Measurements from ENCODE around the gene IRF2BP2.

IRF2BP2 gene

DNA sequence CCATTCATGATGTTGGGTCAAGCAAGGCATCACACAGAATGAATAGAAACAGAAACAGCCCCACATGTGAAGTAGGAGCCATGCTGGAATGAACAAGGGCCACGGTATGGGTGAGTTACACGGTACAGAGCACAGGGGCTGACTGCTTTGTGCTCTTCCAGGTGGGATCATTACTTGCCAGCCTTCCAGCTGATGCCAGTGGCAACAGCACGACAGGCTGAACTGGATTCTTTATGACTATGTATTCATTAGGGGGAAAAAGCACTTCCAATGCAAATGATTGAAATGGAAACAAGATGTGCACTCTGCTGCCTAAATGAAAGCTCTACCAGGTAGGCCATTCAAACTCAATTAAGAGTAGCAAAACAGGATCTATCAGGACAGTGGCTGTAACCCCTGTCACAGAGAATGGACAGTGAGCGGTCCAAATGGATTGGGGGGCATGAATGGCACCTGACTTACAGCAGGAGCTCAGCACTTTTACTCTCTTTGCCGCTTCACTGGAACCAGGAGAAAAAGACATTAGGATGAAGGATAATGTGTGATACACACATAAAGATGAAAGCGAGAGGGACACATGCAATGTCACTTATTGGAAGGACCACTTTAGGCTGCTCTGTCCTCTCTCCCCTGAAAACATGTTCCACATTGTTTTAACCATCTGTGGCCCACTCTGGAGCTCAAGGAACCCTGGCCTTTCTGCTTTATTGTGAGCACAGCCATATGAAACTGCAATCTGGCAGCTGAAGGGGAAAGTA, 23.4 kb upstream of the IRF2BP2 start:
- DNase-seq, result no peak

DNA sequence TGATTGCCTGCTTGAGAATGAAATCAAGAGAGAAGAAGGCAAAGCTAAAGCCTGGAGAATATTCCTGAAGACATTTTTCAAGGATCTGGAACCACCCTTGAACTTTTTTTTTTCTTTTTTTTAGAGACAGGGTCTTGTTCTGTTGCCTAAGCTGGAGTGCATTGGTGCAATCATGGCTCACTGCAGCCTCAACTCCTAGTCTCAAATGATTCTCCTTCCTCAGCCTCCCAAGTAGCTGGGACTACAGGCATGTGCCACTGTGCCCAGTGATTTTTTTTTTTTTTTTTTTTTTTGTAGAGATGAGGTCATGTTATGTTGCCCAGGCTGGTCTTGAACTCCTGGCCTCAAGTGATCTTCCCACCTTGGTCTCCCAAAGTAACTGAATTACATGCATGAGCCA, 22.2 kb upstream of the IRF2BP2 start:
- DNase-seq, result no peak

DNA sequence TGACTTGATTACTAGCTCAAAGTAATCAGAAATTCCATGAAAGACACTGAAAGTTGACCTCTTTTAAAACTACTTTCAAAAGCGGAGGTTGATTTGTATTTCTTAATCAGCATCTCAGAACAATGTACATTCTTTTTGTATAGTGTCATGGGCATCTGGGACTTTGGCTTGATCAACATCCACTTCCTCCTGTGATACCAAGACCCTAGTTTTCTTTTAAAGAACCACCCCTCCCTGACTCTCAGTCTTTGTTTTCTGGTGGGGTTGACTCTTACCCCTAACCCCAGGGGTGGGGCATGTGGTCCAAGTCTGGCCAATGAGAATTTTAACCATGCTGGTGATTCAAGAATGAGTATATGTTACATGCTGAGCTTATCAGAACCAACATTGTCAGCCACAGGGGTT, 21.7 kb upstream of the IRF2BP2 start:
- DNase-seq, result no peak

DNA sequence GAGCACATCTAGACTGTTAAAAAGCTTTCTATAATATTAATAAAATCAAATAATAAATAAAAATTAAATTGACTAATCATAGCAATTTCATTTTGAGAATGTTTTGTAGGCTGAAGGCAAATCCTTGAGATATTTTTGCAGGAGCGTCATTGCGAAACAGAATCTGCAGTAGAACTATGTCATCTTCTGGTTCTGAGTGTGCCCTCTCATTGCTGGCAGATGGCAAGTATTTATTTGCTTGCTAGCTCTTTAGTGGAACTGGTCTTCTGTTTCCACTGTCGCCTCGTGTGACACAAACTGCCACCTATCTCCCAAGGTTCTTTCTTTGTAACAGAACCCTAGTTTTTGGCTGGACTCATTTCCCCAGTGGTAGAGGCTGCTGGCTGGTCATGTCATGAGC, 19.0 kb upstream of the IRF2BP2 start:
- DNase-seq, result no peak

DNA sequence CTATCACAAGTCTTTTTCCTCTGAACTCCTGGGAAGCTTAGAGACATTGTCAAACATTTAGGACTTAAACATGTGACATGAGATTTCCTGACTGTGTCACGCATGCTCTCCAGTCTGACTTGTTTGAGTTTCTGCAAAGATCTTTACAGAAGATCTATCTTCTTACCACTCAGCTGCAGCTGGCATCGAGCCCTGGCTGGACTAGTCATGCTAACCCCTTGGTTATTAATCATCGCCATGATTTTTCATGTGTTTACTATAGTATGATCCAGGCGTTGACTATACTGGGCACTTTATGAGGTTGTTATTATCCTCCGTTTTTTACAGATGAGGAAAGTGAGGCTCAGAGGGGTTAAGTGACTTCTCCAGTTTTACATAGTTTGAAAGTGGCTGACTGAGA, 18.1 kb upstream of the IRF2BP2 start:
- DNase-seq, result no peak

DNA sequence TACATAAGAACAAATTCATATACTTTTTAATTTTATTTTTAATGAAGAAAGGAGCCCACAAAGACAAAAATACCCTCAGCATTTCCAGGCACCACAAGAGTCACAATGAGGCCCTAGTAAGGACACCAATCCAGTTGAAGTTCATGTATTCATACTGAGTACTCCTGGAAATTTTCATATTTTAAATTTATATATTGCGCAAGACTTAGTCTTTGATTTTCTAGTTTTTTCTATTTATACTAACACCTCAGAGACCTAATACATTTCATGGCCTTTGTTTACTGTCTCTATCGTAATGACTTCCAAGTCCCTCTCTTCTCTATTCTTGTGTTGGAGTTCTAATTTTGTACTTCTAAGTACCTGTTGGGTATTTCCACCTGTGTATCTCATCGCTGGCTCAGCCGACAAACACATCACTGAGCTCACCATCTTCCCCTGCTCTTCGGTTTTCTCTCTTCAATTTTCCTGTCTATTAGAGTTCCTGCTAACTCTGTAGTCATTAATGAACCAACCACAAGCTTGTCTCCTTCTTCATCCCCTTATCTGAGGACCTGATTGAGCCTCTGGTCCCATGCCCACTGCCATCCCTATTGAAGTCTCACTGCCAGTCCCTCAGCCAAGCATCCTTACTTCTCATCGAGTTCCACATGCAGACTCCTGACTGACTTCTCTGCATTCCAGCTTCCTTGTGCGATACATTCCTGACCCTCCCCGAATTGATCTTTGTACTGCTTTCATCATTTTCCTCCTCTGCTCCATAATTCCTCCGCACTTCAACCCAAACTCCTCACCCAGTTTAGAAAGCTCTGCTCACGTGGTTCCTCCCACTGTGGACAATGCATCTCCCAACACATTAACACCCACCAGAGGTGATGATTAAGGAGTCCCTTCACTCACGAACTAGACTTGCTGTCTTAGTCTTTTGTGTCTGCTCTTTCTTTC, 17.3 kb upstream of the IRF2BP2 start:
- no peak for DNase-seq

DNA sequence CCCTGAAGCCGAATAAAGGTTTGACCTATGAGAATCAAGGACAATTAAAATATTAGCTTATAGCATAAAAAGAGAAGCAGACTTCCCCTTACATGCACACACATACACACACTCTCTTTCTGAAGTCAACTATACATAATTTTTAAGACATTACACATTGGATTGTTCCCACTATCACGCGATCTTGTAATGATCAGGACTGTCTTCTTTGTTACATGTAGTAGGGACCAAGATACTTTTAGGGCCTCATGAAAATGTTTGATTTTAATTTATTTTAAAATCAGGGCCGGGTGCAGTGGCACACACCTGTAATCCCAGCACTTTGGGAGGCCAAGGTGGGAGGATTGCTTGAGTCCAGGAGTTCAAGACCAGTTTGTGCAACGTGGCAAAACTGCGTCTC, 16.4 kb upstream of the IRF2BP2 start:
- DNase-seq, result no peak

DNA sequence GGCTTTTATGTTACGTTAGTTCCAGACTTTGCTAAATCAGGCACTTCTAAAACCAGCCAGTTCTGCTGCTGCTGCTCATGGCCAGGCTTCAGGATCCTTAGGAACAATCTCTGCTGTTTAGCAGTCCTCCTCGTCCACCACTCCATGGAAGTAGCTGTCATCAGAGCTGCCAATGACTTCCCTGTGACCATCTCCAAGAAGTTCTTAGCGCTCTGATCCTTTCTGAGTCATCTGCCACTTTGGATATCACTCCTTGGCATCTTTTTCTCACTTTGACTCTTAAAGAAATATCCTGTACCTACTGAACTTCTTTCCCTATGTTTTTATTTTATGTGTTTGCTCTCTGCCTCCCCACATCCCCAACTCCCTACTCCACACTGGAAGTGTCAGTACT, 14.7 kb upstream of the IRF2BP2 start:
- no peak for DNase-seq

DNA sequence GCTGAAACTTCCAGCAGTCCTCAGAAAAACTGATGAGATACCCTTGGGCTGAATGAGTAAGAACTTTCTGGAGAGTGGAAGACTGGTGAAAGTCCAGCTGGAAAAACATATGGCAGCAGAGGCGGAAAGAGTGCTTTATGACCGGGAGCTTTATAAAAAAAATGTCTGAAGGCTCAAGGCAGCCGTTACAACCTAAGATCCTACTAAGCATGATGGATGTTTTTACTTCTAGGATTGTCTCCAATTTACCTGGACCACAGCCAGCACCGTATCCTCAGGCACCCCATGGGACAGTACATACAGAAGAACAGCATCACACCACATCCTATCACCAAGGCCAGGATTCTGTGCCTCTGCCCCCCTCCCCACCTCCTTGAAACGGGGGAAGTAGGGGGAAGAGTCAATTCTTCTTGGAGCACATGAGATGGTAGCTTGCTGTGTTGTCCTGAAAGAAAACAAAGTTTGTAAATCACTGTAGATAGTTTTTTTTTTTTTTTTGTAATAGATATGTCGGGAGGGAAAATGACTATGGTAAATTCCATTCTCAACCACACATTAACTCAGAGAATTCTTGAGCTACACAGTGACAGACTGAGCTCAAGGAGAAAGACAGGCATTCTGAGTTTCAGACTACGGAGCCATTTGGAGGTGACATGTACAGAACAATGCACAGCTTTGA, 11.8 kb upstream of the IRF2BP2 start:
- no peak for DNase-seq

DNA sequence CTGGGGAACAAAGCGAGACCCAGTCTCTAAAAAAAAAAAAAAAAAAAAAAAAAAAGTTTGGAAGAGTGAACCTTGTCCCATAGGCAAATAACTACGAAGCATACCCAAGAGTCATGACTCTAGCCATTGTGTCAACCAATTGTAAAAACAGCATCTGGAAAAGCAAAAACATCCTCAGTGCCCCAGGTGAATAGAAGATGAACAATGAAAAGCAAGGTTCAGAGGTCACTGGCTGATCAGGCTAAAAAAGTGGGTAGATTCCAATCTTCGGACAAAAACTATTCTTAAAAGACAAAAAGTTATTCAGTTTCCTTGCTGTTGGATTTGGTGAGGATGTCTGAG, 11.1 kb upstream of the IRF2BP2 start:
- DNase-seq, result no peak

DNA sequence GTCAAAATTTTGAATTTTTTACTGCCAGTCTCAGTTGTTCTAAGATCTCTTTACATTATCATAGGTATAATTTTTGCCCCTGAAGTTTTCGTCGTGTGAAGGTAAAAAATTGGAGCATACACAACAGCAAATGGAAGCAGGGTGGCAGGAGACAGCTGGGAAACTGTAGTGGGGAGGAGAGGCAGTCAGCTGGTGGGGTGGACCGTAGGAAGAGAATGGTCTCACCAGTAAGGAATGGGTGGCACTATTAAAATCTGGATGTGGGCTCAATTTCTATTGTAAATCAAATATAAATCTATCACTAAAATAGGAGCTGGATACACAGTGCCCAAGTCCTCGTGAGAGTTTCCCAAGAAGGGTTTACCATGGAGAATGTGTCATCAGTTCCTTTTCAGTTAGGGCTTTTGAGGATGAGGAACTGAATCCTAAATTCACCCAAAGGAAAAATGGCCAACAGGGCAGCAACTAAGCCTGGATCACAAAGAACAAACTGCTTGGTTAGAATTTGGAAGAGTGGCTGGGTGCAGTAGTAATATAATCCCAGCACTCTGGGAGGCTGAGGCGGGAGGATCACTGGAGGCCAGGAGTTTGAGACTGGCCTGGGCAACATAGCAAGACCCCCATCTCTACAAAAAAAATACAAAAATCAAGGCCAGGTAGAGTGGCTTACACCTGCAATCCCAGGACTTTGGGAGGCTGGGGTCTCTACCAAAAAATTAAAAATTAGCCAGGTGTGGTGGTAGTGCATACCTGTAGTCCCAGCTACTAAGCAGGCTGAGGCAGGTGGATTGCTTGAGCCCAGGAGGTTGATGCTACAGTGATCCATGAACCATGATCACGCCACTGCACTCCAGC, 10.5 kb upstream of the IRF2BP2 start:
- no peak for DNase-seq

DNA sequence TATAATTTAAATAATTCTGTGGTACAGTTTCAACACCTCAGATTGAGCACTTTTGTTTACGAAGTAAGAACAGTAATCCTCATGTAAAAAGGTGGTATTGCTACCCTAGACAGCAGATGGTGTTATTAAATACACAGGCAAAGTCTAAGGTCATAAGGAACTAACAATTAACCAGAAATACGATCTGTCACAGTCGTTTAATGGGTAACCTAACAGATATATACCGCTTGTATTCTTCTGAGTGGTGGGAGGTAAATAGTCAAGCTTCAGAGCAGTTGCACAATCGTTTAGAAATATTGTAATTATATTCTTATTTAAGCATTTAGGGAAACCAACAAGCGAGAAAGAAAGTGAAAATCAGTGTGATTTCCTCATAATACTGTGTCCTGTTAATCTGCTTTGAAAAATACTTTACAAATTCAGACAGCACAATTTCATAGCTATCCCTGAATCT, 9.8 kb upstream of the IRF2BP2 start:
- DNase-seq, result no peak

DNA sequence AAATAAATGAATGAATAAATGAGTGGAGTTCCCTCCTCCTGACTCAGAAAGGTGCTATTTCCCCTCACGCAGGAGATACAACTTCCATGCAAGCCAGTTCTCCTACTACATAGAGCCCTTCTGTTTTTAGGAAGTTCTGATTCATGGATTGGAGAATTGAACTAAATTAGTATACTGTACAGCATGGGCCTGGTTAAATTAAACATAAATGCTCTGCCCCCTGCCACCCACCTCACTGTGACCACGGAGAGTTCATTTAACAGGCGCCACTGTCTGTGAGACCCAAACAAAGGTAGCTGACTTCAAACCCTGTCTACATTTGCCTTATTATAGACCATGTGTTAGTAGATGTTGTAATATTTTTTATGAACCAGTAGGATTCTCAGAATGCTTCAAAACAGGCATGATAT, 9.1 kb upstream of the IRF2BP2 start:
- DNase-seq, result no peak

DNA sequence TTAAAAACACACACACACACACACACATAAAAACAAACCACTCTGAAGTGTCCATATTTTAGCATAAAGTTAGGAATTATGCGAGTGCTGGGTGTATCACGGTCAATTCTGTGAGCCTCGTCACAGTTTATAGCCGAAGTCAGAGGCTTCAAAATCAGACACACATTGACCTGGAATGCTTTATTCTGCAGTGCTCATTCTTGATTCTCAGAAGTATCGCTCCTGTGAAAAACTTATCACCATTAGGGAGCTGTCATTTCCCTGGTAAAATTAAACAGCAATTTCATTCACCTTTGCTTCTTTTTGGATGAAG, 8.7 kb upstream of the IRF2BP2 start:
- no peak for DNase-seq

DNA sequence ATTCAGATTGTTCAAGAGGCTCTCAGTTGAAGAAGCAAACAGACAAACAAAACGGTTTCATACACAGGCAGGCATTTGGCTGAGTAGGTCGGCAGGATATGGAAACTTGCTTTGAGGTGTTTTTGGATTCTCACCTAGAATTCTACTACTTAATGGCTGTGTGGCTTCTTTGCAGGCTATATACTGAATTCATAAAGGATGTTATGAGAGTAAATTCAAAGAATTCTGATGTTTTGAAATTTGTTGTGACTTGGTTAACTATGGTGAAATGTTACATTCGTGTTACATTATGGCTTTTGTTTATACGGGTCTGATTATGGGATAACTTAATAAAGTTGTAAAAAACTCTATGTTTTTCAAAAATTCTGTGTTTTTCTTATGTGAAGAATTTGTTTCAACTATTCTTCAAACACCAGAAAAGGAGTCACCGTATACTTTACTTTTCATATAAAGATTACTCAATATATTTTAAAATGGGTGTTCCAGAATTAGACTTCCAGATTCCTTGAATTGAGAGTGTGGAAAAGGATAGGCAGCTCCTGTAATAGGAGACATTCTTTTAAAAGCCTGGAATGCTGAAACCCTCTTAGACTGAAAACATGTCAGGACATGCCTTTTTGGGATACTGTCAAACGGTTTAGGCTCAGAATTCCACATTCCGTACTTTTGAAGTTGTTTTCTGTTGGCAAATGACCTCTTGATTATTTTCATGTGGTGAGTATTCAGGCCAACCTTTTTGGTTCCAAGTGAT, 8.2 kb upstream of the IRF2BP2 start:
- no peak for DNase-seq

DNA sequence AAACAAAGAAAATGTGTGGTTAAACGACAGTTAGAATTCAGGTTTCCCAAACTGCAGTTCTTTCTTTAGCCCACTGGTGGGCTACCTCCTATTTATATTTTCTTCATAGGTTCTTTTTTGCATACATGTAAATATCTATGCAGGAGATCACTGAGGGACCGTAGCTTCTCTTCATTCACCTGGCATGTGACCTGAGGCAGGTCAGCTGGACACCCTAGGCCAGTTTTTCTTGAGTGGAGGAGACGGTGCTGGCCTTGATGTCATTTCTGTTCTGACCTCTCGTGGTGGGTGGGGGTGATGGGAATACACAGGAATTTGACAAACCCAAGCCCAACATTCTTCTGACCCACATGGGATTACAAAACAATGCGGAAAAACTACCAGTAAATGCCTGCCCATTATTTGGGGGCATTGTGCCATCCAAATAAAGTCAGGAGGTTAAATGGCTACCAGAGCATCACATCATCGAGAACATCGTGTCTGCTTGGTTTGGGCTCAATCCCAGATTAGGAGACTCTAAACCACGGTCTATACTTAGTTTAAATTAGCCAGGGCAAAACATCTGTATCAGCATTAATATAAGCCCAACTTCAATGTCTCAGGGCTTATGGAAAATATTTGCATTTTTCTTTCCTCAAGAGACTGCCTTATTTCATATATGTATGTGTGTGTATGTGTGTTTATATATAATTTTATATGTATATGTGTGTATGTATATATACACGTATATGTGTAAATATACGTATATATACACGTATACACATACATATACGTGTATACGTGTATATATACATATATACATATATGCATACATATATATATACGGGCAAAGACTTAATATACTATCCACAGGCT, 7.4 kb upstream of the IRF2BP2 start:
- no peak for DNase-seq

DNA sequence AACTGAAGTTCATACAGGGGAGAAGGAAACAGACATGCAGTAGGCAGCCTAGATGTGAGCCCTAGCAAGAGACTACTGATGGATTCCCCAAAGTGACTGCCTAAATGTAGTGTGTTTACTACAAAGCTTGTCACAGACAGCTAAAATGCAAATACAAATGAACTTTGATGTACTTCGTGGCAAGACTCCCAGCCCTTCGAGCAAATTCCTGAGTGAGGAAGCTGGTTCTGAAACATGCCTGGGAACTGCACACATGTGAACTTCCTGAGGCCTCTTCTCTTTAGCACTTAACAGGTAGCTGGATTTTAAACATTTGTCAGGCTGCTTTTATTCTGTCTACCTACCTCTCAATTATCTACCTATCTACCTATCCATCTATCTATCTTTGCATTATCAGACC, 6.7 kb upstream of the IRF2BP2 start:
- DNase-seq, result no peak

DNA sequence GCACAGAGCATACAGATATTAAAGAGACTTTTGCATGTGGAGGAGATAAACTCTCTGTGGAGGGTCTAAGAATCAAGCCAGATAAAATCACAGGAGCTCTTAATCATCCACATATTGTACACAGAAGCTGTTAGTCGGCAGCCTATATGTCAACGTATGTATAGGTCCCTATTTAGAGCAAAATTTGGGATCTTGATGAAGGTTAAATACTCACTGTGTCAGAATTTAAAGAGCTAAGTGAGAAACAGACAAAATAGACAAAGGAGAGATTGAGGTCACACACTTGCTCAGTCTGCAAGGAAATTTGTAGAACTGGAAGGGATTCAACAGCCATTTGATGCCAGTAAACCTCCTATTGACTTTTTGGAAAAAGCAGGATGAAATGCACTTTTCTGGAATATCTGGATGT, 4.1 kb upstream of the IRF2BP2 start:
- no peak for DNase-seq

DNA sequence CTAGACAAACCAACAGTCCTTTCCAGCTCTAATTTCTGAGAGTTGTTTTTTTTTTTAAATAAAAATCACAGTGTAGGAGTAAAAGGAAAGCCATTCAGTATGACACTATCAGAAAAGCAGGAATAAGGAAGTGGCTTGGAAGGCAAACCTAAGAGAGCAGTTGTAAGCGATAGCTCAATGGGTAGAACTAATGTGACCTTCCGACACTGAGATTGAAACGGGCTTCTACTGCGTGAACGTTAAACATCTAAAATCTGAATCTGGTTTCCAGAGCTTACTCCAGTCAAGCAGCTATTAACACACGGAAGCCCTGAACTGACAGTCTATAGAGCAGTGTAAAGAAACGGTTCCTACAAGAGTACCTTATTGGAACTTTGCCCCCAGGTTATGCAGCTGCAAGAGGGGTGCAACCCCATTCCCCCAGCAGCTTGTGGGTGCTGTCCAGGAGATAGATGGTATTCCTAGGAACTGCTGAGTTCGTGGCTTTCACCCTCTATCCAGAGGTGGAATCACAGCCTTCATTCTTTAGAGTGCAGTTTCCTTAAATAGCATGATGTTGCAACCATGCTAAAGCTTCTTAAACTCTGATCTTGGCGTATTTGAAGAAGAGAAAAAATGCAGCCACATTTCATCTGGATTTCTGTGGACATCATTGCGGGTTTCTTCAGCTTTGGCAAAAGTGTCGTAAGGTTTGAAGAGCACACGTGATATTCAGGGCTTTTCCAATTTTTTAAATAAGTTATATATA, 3.3 kb upstream of the IRF2BP2 start:
- DNase-seq, result no peak

Measured in activated CD4-positive, CD25-positive, alpha-beta regulatory T cell (primary cell).